T-helper 2 cell (primary cell): Measurements from ENCODE around the gene AFAP1L2.

Source experiments
- DNase-seq, 5 experiments: peaks; one replicate each; pipeline versions ENCODE4 v3.0.0 to v3.0.0-alpha.2; 2012 to 2022

AFAP1L2 gene

GRCh38 chr10:114412907-114413797 is 8.8 kb upstream of the AFAP1L2 start:
- DNase-seq, result no peak

DNA sequence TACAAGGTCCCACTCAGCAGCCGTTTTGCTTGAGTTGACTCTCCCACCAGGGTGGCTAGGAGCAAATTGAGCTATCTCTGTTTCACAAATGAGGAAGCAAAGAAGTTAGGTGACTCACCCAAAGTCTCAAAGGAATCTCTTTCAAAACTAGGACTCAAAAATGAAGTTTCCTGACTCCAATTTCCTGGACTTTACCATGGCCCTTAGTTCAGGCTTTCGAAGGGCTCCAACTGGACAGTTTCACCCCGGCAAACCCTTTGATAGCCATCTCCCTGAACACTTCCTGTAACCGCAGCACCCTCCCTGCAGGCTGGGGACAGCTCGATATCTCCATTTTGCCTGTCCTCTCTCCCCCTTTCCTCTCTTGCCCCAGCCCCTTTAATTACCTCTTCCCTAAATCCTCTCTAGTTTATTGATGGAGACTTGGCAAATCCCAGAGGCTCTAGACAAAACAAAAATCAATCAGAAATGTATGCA is 4.7 kb upstream of the AFAP1L2 start:
- DNase-seq, result no peak

DNA sequence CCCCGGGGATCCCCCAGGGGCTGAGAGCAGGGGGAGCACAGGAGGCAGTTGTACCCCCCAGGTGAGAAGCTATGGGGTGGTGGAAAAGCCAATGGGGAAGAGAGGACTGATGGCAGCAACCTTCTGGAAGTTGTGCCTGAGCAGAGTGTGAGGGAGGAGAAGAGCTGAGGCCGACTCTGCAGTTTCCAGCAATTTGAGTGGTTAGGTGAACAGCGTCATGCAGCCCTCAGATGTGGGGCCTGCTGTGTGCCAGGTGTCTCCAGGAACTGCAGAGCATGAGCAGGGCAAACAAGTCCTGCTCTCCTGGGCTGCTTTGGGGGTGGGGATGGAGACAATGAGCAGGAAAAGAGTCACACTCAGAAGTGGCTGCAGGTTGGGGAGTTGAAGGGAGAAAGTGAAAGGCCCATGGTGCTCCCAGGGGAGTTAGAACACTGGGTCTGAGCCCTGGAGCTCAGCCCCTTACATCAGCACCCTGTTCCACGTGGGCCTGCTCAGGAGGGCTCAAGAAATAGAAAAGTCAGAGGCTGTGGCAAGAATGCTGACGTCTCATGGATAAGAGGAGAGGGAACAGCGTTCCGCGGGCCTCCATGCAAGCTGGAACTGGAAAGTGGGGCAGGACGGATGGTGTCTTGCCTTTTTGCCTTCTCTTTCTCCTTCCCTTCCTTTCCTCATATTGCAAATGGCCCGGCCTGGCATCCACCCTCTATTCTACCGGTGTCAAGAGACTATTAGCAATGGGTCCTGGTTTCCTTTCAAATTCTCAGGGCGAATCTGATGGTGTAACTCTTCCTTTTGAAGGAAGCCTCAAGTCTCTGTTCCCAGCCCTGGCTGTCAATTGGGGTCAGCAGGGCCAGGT is 4.0 kb upstream of the AFAP1L2 start:
- no peak for DNase-seq

DNA sequence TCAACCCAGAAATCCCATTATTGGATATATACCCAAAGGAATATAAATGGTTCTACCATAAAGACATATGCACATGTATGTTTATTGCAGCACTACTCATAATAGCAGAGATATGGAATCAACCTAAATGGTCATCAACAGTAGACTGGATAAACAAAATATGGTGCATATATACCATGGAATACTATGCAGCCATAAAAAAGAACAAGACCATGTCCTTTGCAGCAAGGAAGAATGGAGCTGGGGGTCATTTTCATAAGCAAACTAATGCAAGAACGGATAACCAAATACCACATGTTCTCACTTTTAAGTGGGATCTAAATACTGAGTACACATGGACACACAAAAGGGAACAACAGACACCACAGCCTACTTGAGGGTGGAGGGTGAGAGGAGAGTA is 2.2 kb upstream of the AFAP1L2 start:
- DNase-seq, result no peak

GRCh38 chr10:114405011-114405350 is 679 bp upstream of the AFAP1L2 start:
- DNase-seq, result no peak

- no peak for DNase-seq
Measured at GRCh38 chr10:114403541-114404161, 651 bp downstream of the AFAP1L2 start.

GRCh38 chr10:114402871-114403540 is 1.3 kb downstream of the AFAP1L2 start:
- no peak for DNase-seq

GRCh38 chr10:114402233-114402632 is 2.1 kb downstream of the AFAP1L2 start:
- DNase-seq, result no peak

- no peak for DNase-seq
Measured at GRCh38 chr10:114401195-114401791, 3.0 kb downstream of the AFAP1L2 start.

- no peak for DNase-seq
Measured at GRCh38 chr10:114400091-114400490, 4.2 kb downstream of the AFAP1L2 start.

DNA sequence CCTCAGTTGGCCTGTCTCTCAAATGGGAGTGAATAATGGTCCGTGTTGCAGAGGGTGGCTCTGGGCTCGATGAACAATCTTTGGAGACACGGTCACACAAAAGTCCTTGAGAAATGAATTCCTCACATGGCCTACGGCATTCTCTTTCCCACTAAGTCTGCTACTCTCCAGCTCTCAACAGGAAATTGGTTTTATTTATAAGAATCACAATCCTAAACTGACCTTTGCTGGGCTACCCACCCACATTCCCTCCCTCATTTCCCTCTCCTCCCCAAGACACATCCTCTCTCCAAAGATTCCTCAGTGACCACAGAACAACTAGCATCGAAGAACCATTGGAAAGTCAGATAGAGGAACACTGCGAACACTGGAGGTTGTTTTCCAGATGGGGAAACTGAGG is 4.7 kb downstream of the AFAP1L2 start:
- DNase-seq, result no peak

GRCh38 chr10:114398587-114399331 is 5.5 kb downstream of the AFAP1L2 start:
- DNase-seq, result no peak

DNA sequence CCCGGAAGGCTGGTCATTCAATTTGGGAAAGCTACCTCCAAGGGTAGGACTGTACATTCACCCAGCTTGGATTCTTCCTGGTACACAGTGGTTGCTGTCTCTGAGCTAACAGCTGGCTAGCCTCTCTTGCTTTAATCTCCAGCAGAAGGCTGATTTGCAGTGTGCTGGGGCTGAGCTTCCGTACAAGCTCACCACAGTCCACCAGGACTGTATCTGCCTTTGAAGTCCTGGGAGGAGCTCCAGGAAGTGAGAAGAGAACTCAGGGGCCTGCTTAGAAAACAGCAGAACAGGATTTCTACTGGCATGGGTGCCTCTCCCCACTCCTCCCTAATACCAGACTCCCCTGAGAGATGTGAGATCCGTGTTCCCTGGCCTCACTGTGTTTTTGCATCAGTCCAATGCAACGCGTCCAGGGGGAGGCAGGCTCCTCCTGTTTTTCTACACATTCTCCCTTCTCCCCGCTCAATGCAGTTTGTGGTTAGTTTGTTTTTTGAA is 6.6 kb downstream of the AFAP1L2 start:
- DNase-seq, result no peak

DNA sequence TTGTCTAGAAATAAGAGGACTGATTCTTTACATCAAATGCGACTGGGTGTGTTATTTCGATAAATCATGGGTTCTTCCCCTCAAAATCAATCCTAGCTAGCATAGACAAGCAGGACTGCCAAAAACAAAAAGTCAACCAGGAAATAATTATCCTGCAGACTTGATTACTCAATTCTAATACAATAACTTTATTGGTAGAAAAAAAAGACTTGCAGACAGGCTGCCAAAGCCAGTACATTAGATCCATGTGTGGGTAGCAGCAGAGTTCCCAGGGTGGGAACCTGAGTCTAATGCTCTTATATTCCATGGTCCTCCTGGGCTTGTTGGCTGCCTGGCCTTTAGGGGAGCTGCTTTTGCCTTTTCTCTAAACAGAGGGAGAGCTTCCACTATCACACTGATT is 7.8 kb downstream of the AFAP1L2 start:
- DNase-seq, result no peak

DNA sequence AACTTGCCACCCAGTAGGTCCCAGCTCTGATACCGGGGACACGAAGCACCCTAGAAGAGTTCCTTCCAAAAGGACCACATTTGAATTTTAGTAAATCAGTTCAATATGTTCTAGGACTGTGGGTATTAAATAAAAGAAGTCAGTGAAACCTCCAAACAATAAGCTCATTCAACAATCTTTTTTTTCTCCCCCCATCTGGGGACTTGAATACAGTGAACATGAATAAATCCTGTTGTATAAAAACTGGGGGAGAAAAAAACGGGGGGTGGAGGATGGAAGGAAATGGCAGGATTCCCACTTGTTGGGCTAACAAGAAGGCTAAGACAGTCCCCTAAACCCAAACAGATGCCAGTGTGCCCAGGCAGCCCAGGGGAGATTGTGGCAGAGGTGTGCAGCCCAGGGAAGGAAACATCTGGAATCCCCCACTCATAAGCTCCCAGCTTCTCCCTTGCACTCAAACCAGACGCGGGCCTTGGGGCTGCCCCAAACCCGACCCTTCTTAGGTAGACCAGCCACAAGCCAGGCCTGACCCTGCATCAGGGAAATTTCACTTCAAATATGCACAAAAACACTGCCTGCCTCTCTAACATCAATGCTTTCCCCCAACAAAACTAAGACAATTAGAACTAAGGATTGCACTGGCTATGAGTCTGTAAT is 8.8 kb downstream of the AFAP1L2 start:
- DNase-seq, result no peak

- no peak for DNase-seq
Measured at GRCh38 chr10:114394531-114394930, 9.8 kb downstream of the AFAP1L2 start.

- no peak for DNase-seq
Measured at GRCh38 chr10:114393886-114394285, 10.4 kb downstream of the AFAP1L2 start.

DNA sequence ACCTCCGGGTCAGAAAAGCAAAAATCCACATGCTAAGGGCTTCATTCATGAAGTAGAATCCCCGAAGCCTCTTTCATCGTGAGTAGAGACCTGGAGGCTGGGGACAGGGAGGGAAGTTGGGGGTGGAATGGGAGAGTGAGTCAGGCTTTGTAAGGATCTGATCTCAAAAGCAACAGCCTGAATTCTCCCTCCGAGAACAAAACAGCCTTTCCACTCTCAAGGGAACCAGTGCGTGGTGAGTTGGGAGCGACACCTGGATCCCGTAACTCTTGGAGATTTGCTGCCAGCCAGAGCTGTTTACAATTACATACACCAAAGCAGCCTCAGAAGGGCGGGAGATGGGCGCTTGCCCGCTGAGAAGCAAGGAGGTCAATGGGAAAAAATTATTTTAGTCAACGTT is 10.8 kb downstream of the AFAP1L2 start:
- no peak for DNase-seq

- no peak for DNase-seq
Measured at GRCh38 chr10:114392112-114392835, 12.0 kb downstream of the AFAP1L2 start.

- no peak for DNase-seq
Measured at GRCh38 chr10:114391599-114391998, 12.7 kb downstream of the AFAP1L2 start.
